ENCODE measurements around the gene MYADML2. TPM values are rescaled to one million over a fixed set of nuclear protein-coding genes. Genes with fewer than 3 reads are reported as not detected.

Gene MYADML2
- total and polyA plus RNA-seq, 2 of the 8 experiments (the other 6 are each of a cell fraction or from before 2014, with no cell fraction given): 0.26 to 0.47 TPM

DNA sequence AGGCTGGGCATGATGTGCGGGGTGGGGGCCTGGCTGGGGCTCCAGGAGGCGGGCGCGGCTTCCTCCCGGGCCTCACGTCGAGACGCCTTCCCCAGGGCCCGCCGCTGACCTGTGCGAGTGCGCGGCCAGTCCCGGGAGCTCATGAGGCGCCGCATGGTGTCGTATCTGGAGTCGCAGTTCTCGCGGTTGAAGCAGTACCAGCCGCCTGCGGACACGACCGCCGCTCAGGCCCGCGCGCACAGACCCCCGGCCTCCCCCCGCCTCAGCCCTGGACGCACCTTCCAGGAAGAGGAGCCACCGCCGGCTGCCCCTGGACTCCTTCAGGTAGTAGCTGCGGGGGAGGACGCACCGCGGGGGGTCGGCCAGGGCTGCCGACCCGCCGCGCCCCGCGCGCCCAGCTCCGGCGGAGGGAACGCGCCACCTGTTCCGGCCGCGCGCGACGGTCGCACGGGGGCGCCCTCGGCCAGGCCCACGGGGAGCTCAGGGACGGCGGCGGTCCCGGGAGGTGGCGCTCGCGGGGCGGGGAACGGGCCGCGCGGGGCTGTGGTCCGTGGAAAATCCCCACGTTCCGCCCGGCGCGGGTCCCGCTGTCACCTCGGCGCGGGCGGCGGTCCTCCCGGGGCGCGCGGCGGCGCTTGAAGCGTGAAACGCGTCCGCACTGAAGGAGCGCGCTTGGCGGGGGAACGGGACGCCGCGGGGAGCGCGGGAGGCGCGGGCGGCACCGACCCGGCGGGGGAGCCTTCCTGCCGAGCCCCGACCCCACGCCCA is 12.5 kb upstream of the MYADML2 start:
- H2AFZ ChIP-seq (ENCODE audit: low read length): no peak overlapping the region
- no peak overlapping the region; the same call in 1 of the 2 replicates for H3K18ac ChIP-seq (ENCODE audit: extremely low read depth, low read length)
- no peak overlapping the region for H3K9ac ChIP-seq (replicated peaks in 1 of 4; ENCODE audit: extremely low read depth in 1 of 4, low read depth in 3 of 4, low read length in 3 of 4)
- H3K4me3 ChIP-seq (ENCODE audit: extremely low read depth in 1 of 4, insufficient read depth in 2 of 4, low read depth in 3 of 4, low read length in 4 of 4): peak overlapping the region in 1 of 4 experiments; percentile 52; a peak in 2 of 8 replicates
- peak overlapping the region; percentile 31 to 63; a peak in 3 of 4 replicates for H3K4me2 ChIP-seq (ENCODE audit: insufficient read depth in 1 of 2, low read depth in 2 of 2, low read length in 2 of 2)
- CTCF ChIA-PET (ENCODE audit: partially characterized antibody): interaction anchor here (0.7 to 5.1 kb wide), 21 partner anchors 9 to 196 kb away, joined by 3 to 22 read pairs (median 4); partner anchors contain the start of genes ANAPC11, ARHGDIA, ASPSCR1 and MYADML2
- peak overlapping the region; percentile 50; the same call in 1 of the 2 replicates for H2BK12ac ChIP-seq (ENCODE audit: low read depth, low read length)
- H3K79me1 ChIP-seq (ENCODE audit: low read depth, low read length): no peaks in the 10 kb centered on the region
- POLR2A ChIA-PET (ENCODE audit: partially characterized antibody): interaction anchor here (0.7 to 3.0 kb wide), 9 partner anchors 9 to 90 kb away, joined by 3 to 14 read pairs (median 5); partner anchors contain the start of gene PYCR1
- H3K79me2 ChIP-seq (ENCODE audit: control insufficient read depth in 1 of 2, insufficient read depth in 2 of 2, low read length in 2 of 2): no peaks in the 10 kb centered on the region
- H2AK5ac ChIP-seq (ENCODE audit: low read depth, low read length): no peak overlapping the region
- H2BK20ac ChIP-seq (ENCODE audit: low read length): no peak overlapping the region
- peaks cover 4% of the 10 kb centered on the region; the same call in 1 of the 2 replicates for H3K23me2 ChIP-seq (ENCODE audit: low read depth, low read length)
- no peak overlapping the region for H3K56ac ChIP-seq (replicated peaks; ENCODE audit: insufficient read length, low read depth, low read length)
- WGBS, 2 experiments (ENCODE audit: extremely low coverage in 1 of 2, insufficient coverage in 1 of 2, insufficient read length in 1 of 2, insufficient replicate concordance in 2 of 2, low coverage in 1 of 2, low lambda C conversion rate in 2 of 2, missing lambda C conversion rate in 1 of 2): 7% methylated on average over 85 of the region's 112 CpGs; no CpG with 5 or more reads in 1 of the 2 experiments
- peaks cover 0 to 13% (median 0%) of the 10 kb centered on the region in 4 experiments; a peak in 1 of 8 replicates for H3K36me3 ChIP-seq (ENCODE audit: control insufficient read depth in 2 of 4, insufficient read depth in 4 of 4, low read length in 3 of 4)
- H3K14ac ChIP-seq (ENCODE audit: insufficient read length): no peak overlapping the region
- H4K8ac ChIP-seq (ENCODE audit: extremely low read depth, insufficient read depth, low read length): no peak overlapping the region; the same call in 1 of the 2 replicates
- H3K27me3 ChIP-seq (replicated peaks in 1 of 4; ENCODE audit: control insufficient read depth in 3 of 4, extremely low read depth in 1 of 4, insufficient read depth in 3 of 4, low read length in 3 of 4): peaks cover 46 to 80% (median 63%) of the 10 kb centered on the region in 4 experiments
- no peak overlapping the region for H3K4ac ChIP-seq (replicated peaks; ENCODE audit: insufficient read length, low read depth, low read length)
- H3K9me3 ChIP-seq (ENCODE audit: insufficient read depth in 2 of 2, low read depth in 1 of 2, low read length in 1 of 2): no peaks in the 10 kb centered on the region
- H2BK5ac ChIP-seq (ENCODE audit: low read depth, low read length): no peak overlapping the region
- no peak overlapping the region; the same call in 1 of the 2 replicates for H2BK15ac ChIP-seq (ENCODE audit: low read length)
- no peak overlapping the region for H4K91ac ChIP-seq (replicated peaks; ENCODE audit: insufficient read length, low read length)
- H3K23ac ChIP-seq (ENCODE audit: insufficient read length): no peak overlapping the region
- peaks cover 0 to 2% of the 10 kb centered on the region in 2 experiments for H4K20me1 ChIP-seq (replicated peaks in 1 of 2; ENCODE audit: control insufficient read depth in 1 of 2, insufficient read depth in 2 of 2, low read length in 2 of 2)
- H4K5ac ChIP-seq (ENCODE audit: insufficient read length, low read depth, low read length): no peak overlapping the region
- FAIRE-seq: no peak
- DNase-seq (ENCODE audit: low read depth in 1 of 2, low spot score in 2 of 2): peak in 1 of 2 experiments; percentile 72
- H3K4me1 ChIP-seq (replicated peaks in 1 of 4; ENCODE audit: control insufficient read depth in 3 of 4, insufficient read depth in 4 of 4, low read length in 3 of 4): peaks cover 0 to 6% (median 1%) of the 10 kb centered on the region in 4 experiments; a peak in 4 of 7 replicates
- H3K27ac ChIP-seq (ENCODE audit: low read depth, low read length): no peak overlapping the region
- H2BK120ac ChIP-seq (replicated peaks; ENCODE audit: low read depth, low read length): no peak overlapping the region
- TF ChIP-seq BACH1 (IDR thresholded peaks at IDR 0.05; ENCODE audit: low read length) (peak; percentile 51), KDM4A (IDR thresholded peaks at IDR 0.05; ENCODE audit: low read depth, low read length, severe bottlenecking) (peak; percentile 34), SP1 (IDR thresholded peaks at IDR 0.05; ENCODE audit: low read depth, low read length) (no peak), KDM1A (IDR thresholded peaks at IDR 0.05; ENCODE audit: borderline replicate concordance, low read length) (no peak), GABPA (IDR thresholded peaks at IDR 0.05; ENCODE audit: borderline replicate concordance, insufficient read depth, low read length) (0 out of 2 replicates have a peak, but pooled peaks have one; percentile 31), CTBP2 (IDR thresholded peaks at IDR 0.05; ENCODE audit: borderline replicate concordance, insufficient read depth, insufficient read length, low read length) (peak; percentile 16)
- TF ChIP-seq, protein P1, sequence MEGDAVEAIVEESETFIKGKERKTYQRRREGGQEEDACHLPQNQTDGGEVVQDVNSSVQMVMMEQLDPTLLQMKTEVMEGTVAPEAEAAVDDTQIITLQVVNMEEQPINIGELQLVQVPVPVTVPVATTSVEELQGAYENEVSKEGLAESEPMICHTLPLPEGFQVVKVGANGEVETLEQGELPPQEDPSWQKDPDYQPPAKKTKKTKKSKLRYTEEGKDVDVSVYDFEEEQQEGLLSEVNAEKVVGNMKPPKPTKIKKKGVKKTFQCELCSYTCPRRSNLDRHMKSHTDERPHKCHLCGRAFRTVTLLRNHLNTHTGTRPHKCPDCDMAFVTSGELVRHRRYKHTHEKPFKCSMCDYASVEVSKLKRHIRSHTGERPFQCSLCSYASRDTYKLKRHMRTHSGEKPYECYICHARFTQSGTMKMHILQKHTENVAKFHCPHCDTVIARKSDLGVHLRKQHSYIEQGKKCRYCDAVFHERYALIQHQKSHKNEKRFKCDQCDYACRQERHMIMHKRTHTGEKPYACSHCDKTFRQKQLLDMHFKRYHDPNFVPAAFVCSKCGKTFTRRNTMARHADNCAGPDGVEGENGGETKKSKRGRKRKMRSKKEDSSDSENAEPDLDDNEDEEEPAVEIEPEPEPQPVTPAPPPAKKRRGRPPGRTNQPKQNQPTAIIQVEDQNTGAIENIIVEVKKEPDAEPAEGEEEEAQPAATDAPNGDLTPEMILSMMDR (IDR thresholded peaks at IDR 0.05; ENCODE audit: control extremely low read depth in 1 of 3, insufficient read depth in 1 of 3, low read depth in 1 of 3, low read length in 3 of 3): peak; percentile 51 to 98 (median 75)
